HepG2 (cell line): ENCODE data around the gene HS3ST2. TPM values are rescaled to one million over a fixed set of nuclear protein-coding genes. Genes with fewer than 3 reads are reported as not detected.

ENCODE experiments used
- ATAC-seq: fragments of 200-7000 bp; cut with Tn5 transposase; 3 replicates; pipeline ENCODE4 v1.9.1; 2020; ENCODE audit warnings: mild to moderate bottlenecking, moderate library complexity
- BruUV-seq: library from RNA; stranded (reverse); fragments of 400-500 nt; replicated peaks from 2 replicates; lab custom pipeline; 2021; lab: Mats Ljungman, UMichigan
- CTCF ChIA-PET: fragments of 300-600 bp; formaldehyde crosslinking; extraction: SDS; loops from one replicate; lab custom pipeline; 2021; ENCODE audit warnings: low total read pairs, inconsistent platforms, low intra/inter-chr PET ratio; lab: Yijun Ruan, JAX
- POLR2A ChIA-PET: fragments of 350-600 bp; sonication (Branson Sonifier 250); formaldehyde crosslinking; loops from one replicate; lab custom pipeline; 2020; ENCODE audit warnings: antibody characterized with exemption, inconsistent platforms; lab: Yijun Ruan, JAX
- DNase-seq: peaks from one replicate; pipeline ENCODE4 v3.0.0-alpha.2; 2015; ENCODE audit warnings: low spot score
- FAIRE-seq: peaks from 3 replicates; lab custom pipeline; 2011; peaks lifted over from hg19 to GRCh38; lab: Jason Lieb, UNC
- H2AFZ ChIP-seq: one replicate; pipeline ENCODE4 v1.6.1; 2011; ENCODE audit warnings: low read length, inconsistent platforms
- H3K27ac ChIP-seq: fragments of 300-600 bp; 3 replicates; pipeline ENCODE4 v1.8.0; 2011; ENCODE audit warnings: mixed run types, mild to moderate bottlenecking, mixed read lengths, low read length, inconsistent platforms; ENCODE audit not compliant: insufficient read depth; ENCODE audit errors: extremely low read length
- H3K27me3 ChIP-seq, 2 experiments: fragments of 200-600 bp in 1 of 2; 2 replicates in 1 of 2; 3 replicates in 1 of 2; pipeline versions ENCODE4 v1.6.0 to v1.8.0; 2011; ENCODE audit warnings: low read length in 2 of 2, mild to moderate bottlenecking in 2 of 2, moderate library complexity in 2 of 2, inconsistent platforms in 1 of 2; ENCODE audit not compliant: insufficient read depth in 2 of 2, control insufficient read depth in 1 of 2
- H3K36me3 ChIP-seq, 2 experiments: fragments of 200-600 bp in 1 of 2; replicated peaks in 1 of 2; 2 replicates in 1 of 2; 3 replicates in 1 of 2; pipeline versions ENCODE4 v1.5.1 to v1.8.0; 2011; ENCODE audit warnings: low read length in 2 of 2, inconsistent platforms in 1 of 2; ENCODE audit not compliant: insufficient read depth in 2 of 2, control insufficient read depth in 1 of 2
- H3K4me1 ChIP-seq: 2 replicates; pipeline ENCODE4 v1.5.1; 2012; ENCODE audit warnings: low read length, inconsistent platforms; ENCODE audit not compliant: insufficient read depth
- H3K4me2 ChIP-seq: 2 replicates; pipeline ENCODE4 v1.6.0; 2011; ENCODE audit warnings: low read depth, low read length, inconsistent platforms
- H3K4me3 ChIP-seq, 3 experiments: fragments of 200-600 bp in 1 of 3; sonication (generic), shearing (Covaris generic) in 1 of 3; replicated peaks in 1 of 3; 2 replicates each; pipeline ENCODE4 v1.5.1; 2011 to 2016; ENCODE audit warnings: low read length in 3 of 3, inconsistent platforms in 2 of 3, low read depth in 2 of 3, mild to moderate bottlenecking in 2 of 3, control low read depth in 1 of 3, mixed read lengths in 1 of 3; ENCODE audit not compliant: insufficient read depth in 1 of 3
- H3K79me2 ChIP-seq: one replicate; pipeline ENCODE4 v1.6.1; 2011; ENCODE audit warnings: low read length, inconsistent platforms; ENCODE audit not compliant: insufficient read depth
- H3K9ac ChIP-seq: 2 replicates; pipeline ENCODE4 v1.6.0; 2011; ENCODE audit warnings: mild to moderate bottlenecking, low read depth, low read length, inconsistent platforms; ENCODE audit not compliant: insufficient read depth
- H3K9me3 ChIP-seq: 2 replicates; pipeline ENCODE4 v1.5.1; 2012; ENCODE audit warnings: mild to moderate bottlenecking, low read length
- H4K20me1 ChIP-seq: 2 replicates; pipeline ENCODE4 v1.6.0; 2011; ENCODE audit warnings: inconsistent platforms, mild to moderate bottlenecking, low read length, moderate library complexity; ENCODE audit not compliant: insufficient read depth
- CREB1 ChIP-seq, 2 experiments: fragments of 450-650 bp in 1 of 2; IDR thresholded peaks; 2 replicates each; pipeline ENCODE4 v1.6.1; 2016 to 2017; ENCODE audit warnings: control low read depth in 1 of 2, mild to moderate bottlenecking in 1 of 2, missing compliant biosample characterization in 1 of 2, missing genetic modification characterization in 1 of 2
- DNMT3B ChIP-seq: conservative IDR thresholded peaks from 2 replicates; pipeline ENCODE4 v1.6.1; 2016; ENCODE audit warnings: missing biosample characterization, control low read depth
- ELF3 ChIP-seq: IDR thresholded peaks from 2 replicates; pipeline ENCODE4 v1.6.1; 2016; ENCODE audit warnings: missing genetic modification reagents, missing compliant biosample characterization
- GLI4 ChIP-seq: sonication (generic); formaldehyde crosslinking; IDR thresholded peaks from 2 replicates; pipeline ENCODE4 v1.5.1; 2020; ENCODE audit warnings: missing genetic modification reagents, mild to moderate bottlenecking, moderate library complexity, borderline replicate concordance
- IKZF1 ChIP-seq: fragments of 450-650 bp; IDR thresholded peaks from 2 replicates; pipeline ENCODE4 v1.7.1; 2016
- JUNB ChIP-seq: sonication (generic); formaldehyde crosslinking; IDR thresholded peaks from 2 replicates; pipeline ENCODE4 v1.8.0; 2022; ENCODE audit warnings: missing genetic modification reagents, mild to moderate bottlenecking, borderline replicate concordance
- MAF1 ChIP-seq: sonication (generic); formaldehyde crosslinking; IDR thresholded peaks from 2 replicates; pipeline ENCODE4 v1.5.0; 2020; ENCODE audit warnings: missing genetic modification reagents, borderline replicate concordance
- MBNL3 ChIP-seq: fragments of 250-450 bp; sonication (Bioruptor Pico); conservative IDR thresholded peaks from 2 replicates; pipeline ENCODE4 v1.8.0; 2022; ENCODE audit warnings: mild to moderate bottlenecking, inconsistent platforms
- ZNF205 ChIP-seq: IDR thresholded peaks from 2 replicates; pipeline ENCODE4 v1.6.1; 2018; ENCODE audit warnings: missing biosample characterization, missing genetic modification reagents
- ZNF296 ChIP-seq: sonication (generic); formaldehyde crosslinking; conservative IDR thresholded peaks from 2 replicates; pipeline ENCODE4 v1.5.0; 2020; ENCODE audit warnings: mild to moderate bottlenecking, missing genetic modification reagents
- ZNF510 ChIP-seq: sonication (generic); formaldehyde crosslinking; IDR thresholded peaks from 2 replicates; pipeline ENCODE4 v1.4.0; 2020; ENCODE audit warnings: low read depth, mild to moderate bottlenecking, missing genetic modification reagents
- ZNF605 ChIP-seq: sonication (generic); formaldehyde crosslinking; IDR thresholded peaks from 2 replicates; pipeline ENCODE4 v1.8.0; 2022; ENCODE audit warnings: mild to moderate bottlenecking, missing genetic modification reagents
- ZNF7 ChIP-seq: IDR thresholded peaks from 2 replicates; pipeline ENCODE4 v1.6.1; 2016; ENCODE audit warnings: missing biosample characterization, missing genetic modification reagents
- ZNF713 ChIP-seq: sonication (generic); formaldehyde crosslinking; IDR thresholded peaks from 2 replicates; pipeline ENCODE4 v1.4.0; 2020; ENCODE audit warnings: mild to moderate bottlenecking, missing genetic modification reagents
- ZSCAN30 ChIP-seq: sonication (generic); formaldehyde crosslinking; IDR thresholded peaks from 2 replicates; pipeline ENCODE4 v1.5.0; 2020; ENCODE audit warnings: mild to moderate bottlenecking, missing genetic modification reagents
- WGBS: methylation state at CpG from one replicate; pipeline ENCODE4 v1.1.6; 2017; ENCODE audit warnings: low lambda C conversion rate; 5-methylcytosine and 5-hydroxymethylcytosine counted together
- in situ Hi-C: cut with HindIII; loops from 2 replicates; pipeline ENCODE4 v1.10.0; 2017; ENCODE audit warnings: low pct_unique_long_range_greater_than_20kb; ENCODE audit not compliant: extremely low pct_ligation_motif_present
- intact Hi-C: fragments of 100-400 bp; cut with micrococcal nuclease; formaldehyde crosslinking; loops from one replicate; pipeline ENCODE4 v1.10.0; 2022; ENCODE audit not compliant: unreplicated experiment
- polyA plus RNA-seq, 8 experiments: library from polyadenylated mRNA; depleted of rRNA in 3 of 8; stranded (reverse) in 7 of 8; unstranded in 1 of 8; fragments of >200 nt; fragmentation: Illumina TruSeq in 4 of 8; extraction: Trizol in 4 of 8; gene quantifications; 2 replicates each; pipeline versions ENCODE4 v1.2.1 to v1.2.3, GENCODE V29; 2011 to 2016; ENCODE audit warnings: low read depth in 4 of 8, missing spikeins in 1 of 8, mixed read lengths in 1 of 8; ENCODE audit not compliant: insufficient read depth in 1 of 8
- total RNA-seq, 5 experiments: library from RNA; depleted of rRNA; stranded (reverse); fragments of >200 nt; fragmentation: Illumina TruSeq; extraction: Trizol; gene quantifications; 2 replicates each; pipeline ENCODE4 v1.2.3, GENCODE V29; 2016; ENCODE audit warnings: low read depth in 1 of 5
- TF ChIP-seq, protein P1 (sequence below): sonication (generic); formaldehyde crosslinking; IDR thresholded peaks from 2 replicates; pipeline ENCODE4 v1.9.0; 2021; ENCODE audit warnings: missing genetic modification reagents, borderline replicate concordance
- TF ChIP-seq, protein P2 (sequence below): IDR thresholded peaks from 2 replicates; pipeline ENCODE4 v1.4.0; 2020; ENCODE audit warnings: mild to moderate bottlenecking, missing genetic modification reagents

The HS3ST2 gene
- total and polyA plus RNA-seq, 2 of the 13 experiments (the other 11 are each of a cell fraction or from before 2014, with no cell fraction given) = not detected

DNA sequence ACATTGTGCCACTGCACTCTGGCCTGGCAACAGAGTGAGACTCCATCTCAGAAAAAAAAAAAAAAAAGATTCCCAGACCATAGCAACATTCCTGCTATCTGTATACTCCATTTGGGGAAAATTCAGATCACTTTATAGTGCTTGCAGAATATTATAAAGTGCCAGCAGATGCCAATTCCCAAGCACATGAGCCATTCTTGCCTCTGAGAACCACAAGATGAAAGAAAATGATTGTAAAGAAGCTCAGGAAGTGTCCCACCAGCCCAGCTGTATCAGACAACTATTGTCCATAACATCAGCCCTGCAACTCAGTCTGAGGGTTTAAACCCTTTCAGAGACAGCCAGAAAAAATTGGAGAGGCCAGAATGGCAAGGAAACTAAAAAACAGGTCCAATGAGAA, 69.0 kb downstream of the HS3ST2 start:
- DNase-seq (no peak), FAIRE-seq (no peak)
- BruUV-seq = no TSS peak
- Histone ChIP-seq H3K4me3 (no peak overlapping the region), H3K79me2 (no peaks in the 10 kb centered on the region), H2AFZ (no peak overlapping the region), H3K9ac (no peak overlapping the region), H3K9me3 (no peaks in the 10 kb centered on the region), H3K27me3 (peaks cover 3 to 29% of the 10 kb centered on the region in 2 experiments; a peak in 4 of 5 replicates)
- in situ Hi-C loops = no loop called here
- POLR2A ChIA-PET = no interaction called here
- TF ChIP-seq MAF1 (CRISPR knock-in tag) (no peak), GLI4 (CRISPR knock-in tag) (no peak), ELF3 (no peak), ZNF205 (CRISPR knock-in tag) (no peak), IKZF1 (no peak)
- TF ChIP-seq, protein P1, sequence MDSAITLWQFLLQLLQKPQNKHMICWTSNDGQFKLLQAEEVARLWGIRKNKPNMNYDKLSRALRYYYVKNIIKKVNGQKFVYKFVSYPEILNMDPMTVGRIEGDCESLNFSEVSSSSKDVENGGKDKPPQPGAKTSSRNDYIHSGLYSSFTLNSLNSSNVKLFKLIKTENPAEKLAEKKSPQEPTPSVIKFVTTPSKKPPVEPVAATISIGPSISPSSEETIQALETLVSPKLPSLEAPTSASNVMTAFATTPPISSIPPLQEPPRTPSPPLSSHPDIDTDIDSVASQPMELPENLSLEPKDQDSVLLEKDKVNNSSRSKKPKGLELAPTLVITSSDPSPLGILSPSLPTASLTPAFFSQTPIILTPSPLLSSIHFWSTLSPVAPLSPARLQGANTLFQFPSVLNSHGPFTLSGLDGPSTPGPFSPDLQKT (CRISPR knock-in tag) = no peak
- TF ChIP-seq, all 625 proteins: peak for 0
- no peaks in the 10 kb centered on the region for H4K20me1 ChIP-seq
- no peak for ATAC-seq
- H3K4me2 ChIP-seq = no peak overlapping the region
- no peaks in the 10 kb centered on the region for H3K36me3 ChIP-seq
- H3K27ac ChIP-seq = no peak overlapping the region
- intact Hi-C loops = no loop called here
- CTCF ChIA-PET = no interaction called here
- H3K4me1 ChIP-seq = no peaks in the 10 kb centered on the region

DNA sequence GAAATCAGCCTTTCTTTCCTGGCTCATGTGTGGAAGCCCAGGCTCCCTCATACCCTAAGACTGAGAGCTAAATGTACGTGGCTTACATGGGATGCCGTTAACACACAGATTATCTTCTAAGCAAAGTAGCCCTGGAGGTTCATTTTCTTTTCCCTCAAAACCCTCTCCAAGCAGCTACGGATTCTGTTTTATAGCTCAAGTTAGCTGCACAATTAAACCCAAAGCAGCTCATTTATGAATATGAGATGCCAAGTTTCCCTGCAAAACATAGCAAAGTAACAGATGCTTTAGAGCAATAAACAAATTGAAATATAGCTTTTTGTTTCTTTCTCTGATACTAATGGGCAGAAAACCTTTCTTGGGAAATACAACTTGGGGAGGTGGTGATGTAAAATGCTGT, 72.0 kb downstream of the HS3ST2 start:
- Histone ChIP-seq H4K20me1 (no peaks in the 10 kb centered on the region), H3K79me2 (no peaks in the 10 kb centered on the region), H2AFZ (no peak overlapping the region), H3K27me3 (peaks cover 0 to 7% of the 10 kb centered on the region in 2 experiments; a peak in 1 of 5 replicates), H3K27ac (no peak overlapping the region), H3K9me3 (no peaks in the 10 kb centered on the region), H3K4me3 (no peak overlapping the region), H3K4me2 (no peak overlapping the region), H3K36me3 (no peaks in the 10 kb centered on the region), H3K4me1 (no peaks in the 10 kb centered on the region), H3K9ac (no peak overlapping the region)
- TF ChIP-seq ZNF510 (no peak), ZNF713 (no peak), ZNF7 (CRISPR knock-in tag) (no peak), ZNF605 (CRISPR knock-in tag) (no peak), MBNL3 (CRISPR knock-in tag) (no peak), JUNB (CRISPR knock-in tag) (no peak), ZNF296 (CRISPR knock-in tag) (no peak), ZSCAN30 (CRISPR knock-in tag) (no peak), DNMT3B (no peak), CREB1 (IDR thresholded peaks at IDR 0.05) (no peak), CREB1 (CRISPR knock-in tag; IDR thresholded peaks at IDR 0.05) (no peak)
- TF ChIP-seq, protein P2, sequence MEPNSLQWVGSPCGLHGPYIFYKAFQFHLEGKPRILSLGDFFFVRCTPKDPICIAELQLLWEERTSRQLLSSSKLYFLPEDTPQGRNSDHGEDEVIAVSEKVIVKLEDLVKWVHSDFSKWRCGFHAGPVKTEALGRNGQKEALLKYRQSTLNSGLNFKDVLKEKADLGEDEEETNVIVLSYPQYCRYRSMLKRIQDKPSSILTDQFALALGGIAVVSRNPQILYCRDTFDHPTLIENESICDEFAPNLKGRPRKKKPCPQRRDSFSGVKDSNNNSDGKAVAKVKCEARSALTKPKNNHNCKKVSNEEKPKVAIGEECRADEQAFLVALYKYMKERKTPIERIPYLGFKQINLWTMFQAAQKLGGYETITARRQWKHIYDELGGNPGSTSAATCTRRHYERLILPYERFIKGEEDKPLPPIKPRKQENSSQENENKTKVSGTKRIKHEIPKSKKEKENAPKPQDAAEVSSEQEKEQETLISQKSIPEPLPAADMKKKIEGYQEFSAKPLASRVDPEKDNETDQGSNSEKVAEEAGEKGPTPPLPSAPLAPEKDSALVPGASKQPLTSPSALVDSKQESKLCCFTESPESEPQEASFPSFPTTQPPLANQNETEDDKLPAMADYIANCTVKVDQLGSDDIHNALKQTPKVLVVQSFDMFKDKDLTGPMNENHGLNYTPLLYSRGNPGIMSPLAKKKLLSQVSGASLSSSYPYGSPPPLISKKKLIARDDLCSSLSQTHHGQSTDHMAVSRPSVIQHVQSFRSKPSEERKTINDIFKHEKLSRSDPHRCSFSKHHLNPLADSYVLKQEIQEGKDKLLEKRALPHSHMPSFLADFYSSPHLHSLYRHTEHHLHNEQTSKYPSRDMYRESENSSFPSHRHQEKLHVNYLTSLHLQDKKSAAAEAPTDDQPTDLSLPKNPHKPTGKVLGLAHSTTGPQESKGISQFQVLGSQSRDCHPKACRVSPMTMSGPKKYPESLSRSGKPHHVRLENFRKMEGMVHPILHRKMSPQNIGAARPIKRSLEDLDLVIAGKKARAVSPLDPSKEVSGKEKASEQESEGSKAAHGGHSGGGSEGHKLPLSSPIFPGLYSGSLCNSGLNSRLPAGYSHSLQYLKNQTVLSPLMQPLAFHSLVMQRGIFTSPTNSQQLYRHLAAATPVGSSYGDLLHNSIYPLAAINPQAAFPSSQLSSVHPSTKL (CRISPR knock-in tag) = no peak
- intact Hi-C loops = no loop called here
- in situ Hi-C loops = no loop called here
- FAIRE-seq (no peak), DNase-seq (no peak), ATAC-seq (no peak)
- ChIA-PET POLR2A (no interaction called here), CTCF (no interaction called here)
- WGBS = 16% methylated on average over 3 of the region's 3 CpGs
- BruUV-seq = no TSS peak
